Pulmonary artery endothelial cell (primary cell): Measurements from ENCODE around the gene KRTAP10-7. TPM values are rescaled to one million over a fixed set of nuclear protein-coding genes. Genes with fewer than 3 reads are reported as not detected.
"Not testable (repeated sequence)": the region's sequence is repeated elsewhere in the genome, so short reads cannot be mapped to it uniquely, and the experiment has no call there.

ENCODE experiments used
- DNase-seq: peaks from one replicate; pipeline ENCODE4 v3.0.0-alpha.2; 2011; ENCODE audit warnings: low read depth, low spot score
- total RNA-seq: library from RNA; depleted of rRNA; stranded (reverse); fragments of >200 nt; gene quantifications from 2 replicates; pipeline ENCODE4 v1.2.3, GENCODE V29; 2014

The KRTAP10-7 gene
- total RNA-seq, 1 donor from 2014 or later, result not detected

DNA sequence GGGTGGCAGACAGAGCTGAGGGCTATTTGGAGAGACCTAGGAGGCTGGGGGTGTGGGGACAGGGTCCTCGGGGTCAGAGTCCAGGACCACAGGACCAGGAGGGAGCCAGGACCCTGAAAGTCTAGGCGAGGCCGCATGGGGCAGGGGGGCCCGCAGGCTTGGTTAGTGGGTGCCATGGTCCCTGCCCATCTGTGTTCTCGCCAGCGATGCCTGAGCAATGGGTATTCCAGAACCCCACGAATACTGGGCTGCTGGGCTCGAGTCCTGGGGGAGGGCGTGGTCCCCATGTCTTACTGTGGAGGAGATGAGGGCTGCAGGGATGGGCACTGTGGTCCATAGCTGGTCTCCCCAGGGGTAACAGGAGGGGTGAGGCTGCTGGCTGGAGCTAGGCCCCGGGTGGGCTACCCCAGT is 10.1 kb upstream of the KRTAP10-7 start:
- DNase-seq, result no peak

DNA sequence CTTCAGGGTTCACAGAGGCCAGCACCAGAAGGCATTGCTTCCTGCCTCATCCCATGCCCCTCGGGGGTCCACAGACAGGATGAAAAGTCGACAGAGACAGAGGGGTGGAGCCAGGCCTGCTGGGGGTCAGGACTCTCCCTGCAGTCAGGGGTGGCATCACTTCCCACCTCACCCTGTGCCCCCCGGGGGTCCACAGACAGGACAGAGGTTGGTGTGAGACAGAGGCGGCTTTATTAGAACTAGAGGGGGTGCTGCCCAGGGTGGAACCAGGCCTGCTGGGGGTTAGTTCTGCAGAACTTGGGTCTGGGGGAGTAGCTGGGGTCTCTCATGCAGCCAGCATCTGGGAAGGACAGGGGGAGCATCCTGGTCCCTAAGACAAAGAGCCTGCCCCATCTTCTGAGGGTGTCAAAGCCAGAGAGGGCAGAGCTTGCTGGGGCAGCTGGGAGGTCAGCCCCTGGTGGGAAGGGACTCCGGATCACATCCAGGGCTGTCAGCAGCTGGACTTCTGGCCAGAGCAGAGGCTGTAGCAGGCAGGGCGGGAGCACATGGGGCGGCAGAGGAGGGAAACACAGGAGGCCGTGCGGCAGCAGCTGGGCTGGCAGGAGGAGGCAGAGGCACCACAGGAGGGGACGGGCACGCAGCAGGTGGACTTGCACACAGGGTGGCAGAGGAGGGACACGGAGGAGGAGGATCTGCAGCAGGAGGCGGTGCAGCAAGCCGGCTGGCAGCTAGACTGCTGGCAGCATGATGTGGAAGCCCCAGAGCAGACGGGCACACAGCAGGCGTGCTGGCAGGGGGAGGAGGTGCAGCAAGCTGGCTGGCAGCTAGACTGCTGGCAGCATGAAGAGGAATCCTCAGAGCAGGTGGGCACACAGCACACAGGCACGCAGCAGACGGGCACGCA is 9.2 kb upstream of the KRTAP10-7 start:
- DNase-seq, result not testable (repeated sequence)

DNA sequence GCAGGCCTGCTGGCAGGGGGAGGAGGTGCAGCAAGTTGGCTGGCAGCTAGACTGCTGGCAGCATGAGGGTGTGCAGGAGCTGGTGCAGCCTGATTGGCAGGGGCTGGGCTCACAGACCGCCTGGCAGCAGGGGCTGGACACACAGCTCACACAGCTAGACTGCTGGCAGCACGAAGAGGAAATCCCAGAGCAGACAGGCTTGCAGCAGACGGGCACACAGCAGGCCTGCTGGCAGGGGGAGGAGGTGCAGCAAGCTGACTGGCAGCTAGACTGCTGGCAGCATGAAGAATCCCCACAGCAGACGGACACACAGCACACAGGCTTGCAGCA is 8.6 kb upstream of the KRTAP10-7 start:
- not testable (repeated sequence) for DNase-seq

DNA sequence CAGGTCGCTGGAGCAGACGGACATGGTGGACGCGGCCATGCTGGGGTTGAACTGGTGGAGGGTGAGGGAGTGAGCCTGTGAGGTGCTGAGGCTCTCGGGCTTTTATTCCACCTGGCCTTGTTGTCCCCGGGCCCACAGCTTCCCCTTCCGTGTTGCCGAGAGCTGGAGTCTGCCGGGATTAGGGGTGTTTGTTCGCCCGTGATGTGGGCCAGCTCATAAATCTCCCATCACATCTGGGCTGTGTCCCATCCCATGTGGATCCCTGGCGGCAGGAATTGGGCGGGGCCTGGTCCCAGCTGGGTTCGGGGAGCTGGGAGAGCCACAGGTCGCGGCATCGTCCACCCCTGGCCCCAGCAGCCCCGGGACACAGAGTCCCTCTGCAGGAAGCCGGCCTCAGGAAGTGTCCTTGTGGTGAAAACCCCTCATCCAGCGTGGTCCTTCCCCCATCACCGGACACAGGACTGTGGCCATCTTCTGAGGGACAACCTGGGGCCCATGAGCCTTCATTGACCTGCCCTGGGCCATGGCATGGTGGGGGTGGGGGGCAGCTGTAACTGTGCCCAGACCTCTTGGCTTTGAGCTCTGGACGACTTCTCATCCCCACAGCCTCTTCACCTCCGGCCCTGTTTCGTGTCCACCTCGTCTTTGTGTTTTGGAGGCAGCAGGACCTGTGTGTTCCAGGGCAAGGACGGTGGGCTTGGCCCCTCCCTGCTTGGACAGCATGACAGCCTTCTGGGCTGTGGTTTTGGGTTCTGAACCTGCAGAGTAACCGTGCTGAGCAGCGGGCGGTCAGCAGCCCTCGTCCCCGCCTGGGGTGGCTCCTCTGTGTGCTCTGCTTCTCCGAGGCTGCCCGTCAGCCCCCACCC is 7.7 kb upstream of the KRTAP10-7 start, which contains the start of gene KRTAP10-6:
Gene KRTAP10-6 (minus strand): TSS at position 60 of the 866 bp plus-strand sequence. CDS start 21 bp downstream, at position 39.
- no peak for DNase-seq

DNA sequence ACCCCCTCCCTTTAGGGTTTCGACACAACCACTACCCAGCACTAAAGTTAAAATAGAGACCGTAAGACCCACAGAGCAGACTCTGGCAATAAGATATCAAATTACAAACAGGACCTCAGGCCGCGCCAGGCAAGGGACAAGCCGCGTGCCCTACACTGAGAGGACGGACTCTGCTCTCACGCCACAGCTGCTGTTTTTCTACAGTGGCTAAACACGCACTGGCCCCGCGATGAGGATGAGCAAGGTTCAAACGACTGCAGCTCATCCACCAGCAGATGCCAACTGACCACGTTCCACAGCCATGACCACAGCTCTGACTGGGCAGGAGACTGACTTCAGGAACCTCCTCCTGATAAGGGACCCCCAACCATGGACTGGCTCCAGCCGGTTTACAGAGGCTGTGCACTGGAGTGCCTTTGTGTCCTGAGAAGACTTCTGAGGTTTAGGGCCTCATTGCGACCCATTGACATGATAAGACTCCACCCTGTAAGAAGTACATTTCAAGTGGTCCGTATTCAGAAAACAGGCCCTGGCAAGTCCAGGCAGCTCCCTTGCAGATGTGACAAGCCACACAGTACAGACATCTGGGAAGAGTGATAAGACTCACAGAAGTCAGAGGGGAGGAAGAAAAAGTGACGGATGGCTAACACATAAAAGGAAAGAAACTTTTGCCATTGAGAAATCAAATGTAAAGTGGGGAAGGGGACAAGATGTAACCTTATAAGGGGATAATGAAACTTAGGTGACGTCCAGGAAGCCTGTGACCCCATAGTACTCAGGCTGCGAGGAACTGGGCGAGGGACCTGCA is 6.6 kb upstream of the KRTAP10-7 start:
- DNase-seq, result no peak

DNA sequence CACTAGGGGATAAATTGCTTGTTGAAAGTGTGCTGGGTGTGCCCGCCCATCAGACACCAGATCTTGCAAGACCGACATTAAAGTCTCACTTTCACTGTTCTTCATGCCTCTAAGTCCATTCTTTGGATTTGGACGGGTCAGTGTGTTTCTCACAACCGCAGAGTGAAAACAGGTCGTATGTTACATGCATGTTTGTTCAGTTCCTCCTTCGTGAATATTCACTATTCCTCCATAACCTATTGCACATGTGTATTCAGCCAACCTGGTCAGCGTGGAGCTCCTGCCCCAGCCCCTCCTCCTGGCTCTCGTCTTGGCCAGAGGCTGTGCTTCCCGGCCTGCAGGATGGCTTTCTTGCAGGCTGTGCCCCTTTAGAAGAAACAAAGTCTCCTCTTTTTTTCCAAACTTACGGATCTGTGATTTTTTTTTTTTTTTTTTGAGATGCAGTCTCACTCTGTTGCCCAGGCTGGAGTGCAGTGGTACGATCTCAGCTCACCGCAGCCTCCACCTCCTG is 5.9 kb upstream of the KRTAP10-7 start:
- DNase-seq, result no peak

DNA sequence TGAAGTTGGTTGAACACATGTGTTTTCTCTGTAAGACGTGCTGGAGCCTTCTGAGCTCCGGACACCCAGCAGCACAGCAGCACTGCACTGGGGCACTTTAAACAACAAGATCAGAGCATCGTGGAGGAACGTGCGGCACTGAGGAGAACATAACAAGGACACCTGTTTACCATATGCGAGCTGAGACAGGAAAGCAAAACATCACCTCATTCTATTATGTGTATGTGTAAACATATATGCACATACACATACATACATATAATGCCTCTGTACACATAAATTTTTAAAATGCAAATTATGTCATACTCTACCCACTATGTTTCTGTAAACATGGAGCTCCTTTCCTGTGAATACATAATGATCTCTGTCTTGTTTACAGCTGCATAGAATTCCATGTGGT is 4.9 kb upstream of the KRTAP10-7 start:
- DNase-seq, result no peak

DNA sequence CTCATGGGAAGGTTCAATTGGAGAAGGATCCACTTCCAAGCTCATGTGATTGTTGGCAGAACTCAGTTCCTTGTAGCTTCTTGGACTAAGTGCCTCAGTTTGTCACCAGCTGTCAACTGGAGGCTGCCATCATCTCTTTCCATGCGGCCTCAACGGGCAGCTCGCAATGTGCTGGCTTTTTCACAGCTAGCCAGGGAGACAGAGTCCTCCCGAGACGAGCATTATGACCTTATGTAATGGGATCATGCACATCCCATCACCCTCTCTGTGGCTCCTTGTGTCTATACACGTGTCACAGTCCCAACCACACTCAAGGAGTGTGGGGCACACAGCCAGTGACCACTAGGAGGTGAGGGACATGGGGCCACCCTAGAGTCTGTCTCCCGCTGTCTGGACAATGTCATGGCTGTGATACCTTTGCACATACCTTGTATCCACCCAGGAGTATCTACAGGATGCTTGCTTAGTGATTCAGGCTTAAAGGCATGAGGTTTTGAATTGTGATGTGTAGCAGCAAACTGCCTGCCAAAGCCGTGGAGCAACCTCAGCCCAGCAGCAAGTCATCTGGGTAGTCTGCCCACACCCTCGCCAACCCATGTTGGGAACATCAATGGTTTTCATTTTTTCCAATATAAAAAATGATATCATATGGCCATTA is 4.2 kb upstream of the KRTAP10-7 start:
- no peak for DNase-seq

DNA sequence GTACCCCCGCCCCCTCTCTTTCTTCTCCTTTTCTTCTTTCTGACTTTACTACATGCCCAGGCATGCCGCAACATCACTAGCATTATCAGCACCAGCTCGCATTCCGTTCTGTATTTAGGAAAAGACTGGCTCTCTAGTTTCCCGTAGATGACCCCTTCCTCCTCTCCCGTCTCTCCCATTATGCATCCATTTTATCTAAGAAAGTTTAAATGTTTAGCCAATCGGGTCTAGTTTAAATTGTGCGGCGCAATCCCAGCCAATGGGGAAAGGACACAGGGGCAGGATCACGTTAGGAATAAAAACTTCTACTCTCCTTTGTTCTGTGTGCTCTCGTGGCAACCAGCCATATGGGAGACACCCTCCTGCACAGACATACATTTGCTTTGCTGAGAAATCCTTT is 2.3 kb upstream of the KRTAP10-7 start:
- DNase-seq, result no peak

DNA sequence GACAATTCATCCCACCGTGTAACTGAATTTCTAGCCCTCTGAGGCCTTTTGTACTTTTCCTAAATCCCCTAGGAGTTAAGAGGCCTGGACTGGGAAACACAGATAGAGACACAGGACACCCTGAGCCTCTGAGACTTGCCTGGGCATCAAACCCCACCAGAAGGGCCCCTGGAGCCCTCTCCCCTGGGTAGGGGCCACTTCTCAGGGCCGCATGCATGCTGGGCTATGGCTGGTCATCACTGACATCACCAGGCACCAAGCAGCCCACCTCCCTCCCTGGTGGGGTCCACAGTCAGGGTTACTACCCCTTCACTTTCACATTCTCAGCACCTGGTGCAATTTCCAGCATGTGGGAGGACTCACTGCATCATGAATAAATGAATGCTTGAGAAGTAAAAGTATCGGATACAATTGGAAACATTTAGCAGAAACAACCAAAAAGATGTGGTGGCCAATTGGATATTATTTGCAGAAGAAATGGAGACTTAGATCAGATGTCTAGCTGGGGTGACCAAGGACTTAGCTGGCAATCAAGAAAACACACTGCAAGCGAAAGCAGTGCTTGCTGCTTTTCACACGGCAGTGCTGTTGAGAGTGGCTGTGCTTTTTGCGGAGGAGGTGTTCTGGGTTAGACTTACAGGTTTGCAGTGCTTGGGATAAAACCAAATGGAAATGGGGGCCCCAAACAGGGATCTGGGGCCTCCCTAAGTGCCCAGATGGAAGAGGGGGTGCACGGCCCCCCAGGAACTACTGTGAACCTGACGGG is 950 bp upstream of the KRTAP10-7 start:
- no peak for DNase-seq

DNA sequence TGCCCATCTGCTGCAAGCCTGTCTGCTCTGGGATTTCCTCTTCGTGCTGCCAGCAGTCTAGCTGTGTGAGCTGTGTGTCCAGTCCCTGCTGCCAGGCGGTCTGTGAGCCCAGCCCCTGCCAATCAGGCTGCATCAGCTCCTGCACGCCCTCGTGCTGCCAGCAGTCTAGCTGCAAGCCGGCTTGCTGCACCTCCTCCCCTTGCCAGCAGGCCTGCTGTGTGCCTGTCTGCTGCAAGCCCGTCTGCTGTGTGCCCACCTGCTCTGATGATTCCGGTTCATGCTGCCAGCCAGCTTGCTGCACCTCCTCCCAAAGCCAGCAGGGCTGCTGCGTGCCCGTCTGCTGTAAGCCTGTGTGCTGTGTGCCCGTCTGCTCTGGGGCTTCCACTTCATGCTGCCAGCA is 694 bp downstream of the KRTAP10-7 start:
- DNase-seq, result not testable (repeated sequence)

DNA sequence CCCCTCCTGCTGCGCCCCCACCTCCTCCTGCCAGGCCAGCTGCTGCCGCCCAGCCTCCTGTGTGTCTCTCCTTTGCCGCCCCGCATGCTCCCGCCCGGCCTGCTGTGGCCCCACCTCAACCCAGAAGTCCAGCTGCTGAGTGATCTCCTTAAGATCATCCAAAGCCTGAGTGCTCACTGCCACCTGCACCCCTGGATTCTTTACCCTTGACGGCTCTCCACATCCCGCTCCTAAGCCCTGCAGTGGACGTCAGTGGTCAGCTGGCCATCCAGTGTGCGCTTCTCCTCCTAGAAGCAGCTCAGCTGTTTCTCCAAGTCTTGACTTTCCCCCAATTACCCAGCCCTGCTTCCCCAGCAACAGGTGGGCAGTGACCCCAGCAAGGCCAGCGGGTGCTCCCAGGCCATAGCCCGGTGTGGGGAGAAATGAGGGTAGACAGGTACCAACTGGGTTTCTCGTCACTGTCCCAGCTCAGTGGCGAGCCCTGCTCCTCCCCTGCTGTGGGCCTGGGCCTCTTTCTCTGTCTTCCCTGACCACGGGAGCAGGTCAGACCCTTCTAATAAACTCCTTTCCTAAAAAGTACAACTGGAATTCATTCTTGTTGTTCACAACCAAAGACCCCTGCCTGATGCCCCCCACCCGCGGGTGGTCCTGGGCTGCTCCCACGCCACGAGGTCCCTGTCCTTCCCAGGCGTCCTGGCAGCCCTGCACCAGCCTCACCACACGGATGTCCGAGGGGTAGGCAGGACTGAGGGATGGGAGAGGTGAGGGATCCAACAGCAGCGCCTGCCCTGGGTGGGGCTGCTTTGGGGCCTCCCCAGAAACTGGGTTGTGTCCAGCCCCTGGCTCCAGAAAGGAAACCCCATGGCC is 1.4 kb downstream of the KRTAP10-7 start:
- DNase-seq, result no peak

DNA sequence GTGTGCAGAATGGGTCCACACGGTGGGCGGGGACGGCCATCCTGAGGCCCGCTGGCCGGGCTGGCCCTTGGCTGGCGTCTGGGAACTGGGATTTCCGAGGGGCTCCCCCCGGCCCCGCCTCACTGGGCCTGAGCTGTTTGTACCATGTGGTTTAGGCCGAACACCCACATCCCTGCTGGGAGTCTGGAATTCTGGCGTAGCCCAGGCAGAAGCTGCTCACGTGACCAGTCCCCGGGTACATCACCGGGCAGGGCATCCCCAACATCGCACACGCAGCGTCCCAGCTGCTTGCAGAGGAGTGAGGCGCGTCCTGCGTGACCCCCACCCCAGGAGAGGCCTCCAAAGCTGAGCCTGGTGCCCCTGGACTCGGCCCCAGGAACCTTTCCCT is 2.1 kb downstream of the KRTAP10-7 start:
- DNase-seq, result no peak

DNA sequence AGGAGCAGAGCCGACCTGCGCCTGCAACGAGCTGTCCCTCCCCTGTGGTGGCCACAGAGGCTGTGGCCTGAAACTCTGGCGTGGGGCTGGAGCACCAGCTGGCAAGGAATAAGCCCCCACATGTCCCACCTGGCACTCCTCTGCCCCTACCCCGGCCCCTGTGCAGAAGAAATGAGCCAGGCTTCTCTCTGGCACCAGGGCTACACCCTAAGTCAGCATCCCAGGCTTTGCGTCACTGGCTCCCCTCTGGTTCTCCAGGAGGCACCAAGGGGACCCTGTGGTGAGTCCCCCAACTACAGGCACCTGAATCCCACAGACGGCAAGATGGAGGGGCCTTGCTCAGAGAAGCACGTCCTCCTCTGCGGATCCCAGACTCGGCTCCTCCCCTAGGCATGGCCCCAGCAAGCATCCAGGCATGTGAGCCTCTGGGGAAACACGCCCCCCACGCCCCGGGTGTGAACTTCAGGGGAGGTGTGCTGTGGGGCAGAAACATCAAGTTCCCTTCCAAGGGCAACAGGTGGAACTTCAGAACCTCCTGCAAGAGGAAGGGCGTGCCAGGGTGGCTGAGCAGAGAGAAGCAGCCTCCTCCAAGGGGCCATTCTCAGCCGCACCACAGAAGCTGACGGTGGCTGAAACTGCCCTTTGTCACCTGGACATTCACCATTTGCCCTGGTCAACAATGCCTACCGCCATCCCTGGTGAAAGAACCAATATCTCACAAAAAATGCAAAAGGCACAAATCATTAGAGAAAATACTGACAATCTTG is 2.9 kb downstream of the KRTAP10-7 start:
- no peak for DNase-seq

DNA sequence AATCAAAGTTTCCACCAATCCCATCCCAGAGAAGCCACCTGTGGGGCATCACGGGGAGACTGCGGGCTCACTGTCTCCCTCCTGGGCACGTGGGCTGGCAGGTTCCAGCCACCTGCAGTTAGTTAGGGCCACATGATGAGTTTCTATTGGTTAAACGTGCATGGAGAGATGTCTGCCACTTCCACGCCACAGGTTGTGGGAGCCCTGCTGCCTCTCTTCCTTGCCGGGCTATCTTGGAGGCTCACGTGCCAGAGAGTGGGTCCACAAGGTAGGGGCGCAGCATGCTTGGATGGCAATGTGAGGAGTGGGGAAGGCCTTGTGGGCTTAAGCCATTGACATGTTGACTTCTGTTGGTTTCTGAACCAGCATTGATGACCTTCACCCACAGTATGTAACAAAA is 3.5 kb downstream of the KRTAP10-7 start:
- no peak for DNase-seq

DNA sequence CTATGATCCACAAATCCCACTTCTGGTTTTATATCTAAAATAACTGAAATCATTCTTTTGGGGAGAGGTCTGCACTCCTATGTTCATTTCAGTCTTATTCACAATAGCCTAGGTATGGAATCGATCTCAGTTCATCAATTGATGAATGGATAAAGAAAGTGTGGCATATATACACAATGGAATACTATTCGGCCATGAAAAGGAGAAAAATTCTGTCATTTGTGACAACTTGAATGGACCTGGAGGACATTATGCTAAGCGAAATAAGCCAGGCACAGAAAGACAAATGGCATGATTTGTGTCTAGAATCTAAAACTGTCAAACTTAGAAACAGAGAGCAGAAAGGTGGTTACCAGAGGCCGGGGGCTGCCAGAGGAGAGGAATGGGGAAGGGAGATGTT is 6.1 kb downstream of the KRTAP10-7 start:
- no peak for DNase-seq

DNA sequence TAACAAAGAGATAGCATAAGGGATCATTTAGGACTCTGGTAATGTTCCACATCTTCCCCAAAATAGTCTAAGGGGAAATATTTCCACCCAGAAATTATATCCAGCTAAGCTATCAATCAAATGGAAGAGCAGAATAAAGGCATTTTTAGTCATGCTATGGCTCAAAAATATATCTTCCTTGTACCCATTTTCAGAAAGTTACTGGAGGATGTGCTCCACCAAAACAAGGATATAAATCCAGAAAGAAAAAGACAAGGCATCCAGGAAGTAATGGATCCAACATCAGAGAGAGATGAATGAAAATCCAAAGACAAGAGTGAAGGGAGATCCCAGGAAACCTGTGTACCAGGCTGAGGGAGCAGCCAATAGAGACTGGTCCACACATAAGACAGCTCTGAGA is 8.8 kb downstream of the KRTAP10-7 start:
- no peak for DNase-seq

DNA sequence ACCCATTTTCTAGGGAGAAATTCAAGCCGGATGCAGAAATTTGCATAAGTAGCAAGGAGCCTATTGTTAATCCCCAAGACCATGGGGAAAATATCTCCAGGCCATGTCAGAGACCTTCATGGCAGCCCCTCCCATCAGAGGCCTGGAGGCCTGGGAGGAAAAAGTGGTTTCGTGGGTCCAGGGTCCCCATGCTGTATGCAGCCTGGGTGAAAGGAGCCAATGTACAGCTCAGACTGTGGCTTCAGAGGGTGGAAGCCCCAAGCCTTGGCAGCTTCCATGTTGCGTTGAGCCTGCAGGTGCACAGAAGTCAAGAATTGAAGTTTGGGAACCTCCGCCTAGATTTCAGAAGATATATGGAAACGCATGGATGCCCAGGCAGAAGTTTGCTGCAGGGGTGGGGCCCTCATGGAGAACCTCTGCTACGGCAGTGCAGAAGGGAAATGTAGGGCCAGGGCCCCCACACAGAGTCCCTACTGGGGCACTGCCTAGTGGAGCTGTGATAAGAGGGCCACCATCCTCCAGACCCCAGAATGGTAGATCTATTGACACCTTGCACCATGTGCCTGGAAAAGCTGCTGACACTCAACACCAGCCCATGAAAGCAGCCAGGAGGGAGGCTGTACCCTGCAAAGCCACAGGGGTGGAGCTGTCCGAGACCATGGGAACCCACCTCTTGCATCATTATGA is 9.9 kb downstream of the KRTAP10-7 start:
- not testable (repeated sequence) for DNase-seq
